ENCODE measurements around the gene SLC19A1.

The SLC19A1 gene

DNA sequence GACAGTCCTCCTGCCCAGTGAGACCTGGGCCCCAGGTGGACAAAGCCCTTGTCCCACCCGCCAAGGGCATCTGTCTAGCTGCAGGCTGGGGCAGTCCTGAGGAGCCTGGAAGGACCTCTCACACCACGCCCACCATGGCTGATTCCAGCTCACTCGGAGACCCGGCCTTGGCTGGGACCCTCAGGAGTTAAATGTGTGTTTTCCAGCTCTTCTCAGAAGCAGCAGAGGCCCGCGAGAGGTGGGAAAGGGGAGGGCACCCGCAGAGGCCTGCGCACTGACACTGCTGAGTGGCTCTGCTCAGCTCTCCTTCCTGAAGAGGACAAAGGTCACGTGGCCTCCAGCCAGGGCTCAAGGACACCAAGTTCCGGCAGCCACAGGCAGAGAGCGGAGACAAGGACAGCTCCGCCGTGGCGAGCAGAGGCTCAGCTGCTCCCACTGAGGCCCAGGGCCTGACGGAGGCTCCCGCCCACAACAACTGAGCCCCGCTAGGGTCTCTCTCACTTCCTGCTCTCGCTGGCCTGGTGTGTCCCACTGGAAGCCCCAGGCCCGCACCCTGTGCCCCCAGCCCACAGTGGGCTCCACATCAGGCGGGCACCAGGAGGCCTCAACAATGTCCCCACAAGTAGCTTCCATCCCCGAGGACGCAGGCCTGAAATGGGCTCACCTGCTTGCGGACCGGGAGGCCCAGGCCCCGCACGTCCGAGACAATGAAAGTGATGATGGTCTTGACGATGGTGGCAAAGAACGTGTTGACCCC, 16.9 kb downstream of the SLC19A1 start:
- H3K4me3 ChIP-seq = no peak overlapping the region

DNA sequence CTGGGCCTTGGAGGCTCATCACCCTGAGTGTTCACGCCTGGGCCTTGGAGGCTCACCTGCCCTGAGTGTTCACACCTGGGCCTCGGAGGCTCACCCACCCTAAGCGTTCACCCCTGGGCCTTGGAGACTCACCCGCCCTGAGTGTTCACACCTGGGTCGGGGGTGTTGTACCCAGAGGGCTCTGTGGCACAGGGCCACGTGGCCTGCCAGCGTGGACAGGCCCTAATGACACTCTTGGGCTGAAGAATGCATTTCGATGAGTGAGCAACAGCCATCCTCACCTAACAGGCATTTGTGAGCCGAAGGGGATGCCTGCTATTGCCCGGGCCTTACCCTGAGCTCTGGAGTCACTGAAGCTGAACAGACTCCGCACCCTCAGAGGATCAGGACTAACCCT, 17.5 kb downstream of the SLC19A1 start:
- H3K27ac ChIP-seq = no peak overlapping the region
- no peak overlapping the region for H3K4me3 ChIP-seq

More for the DNA sequence above, 16.9 kb downstream of the SLC19A1 start:
- no peak overlapping the region for H3K27ac ChIP-seq

DNA sequence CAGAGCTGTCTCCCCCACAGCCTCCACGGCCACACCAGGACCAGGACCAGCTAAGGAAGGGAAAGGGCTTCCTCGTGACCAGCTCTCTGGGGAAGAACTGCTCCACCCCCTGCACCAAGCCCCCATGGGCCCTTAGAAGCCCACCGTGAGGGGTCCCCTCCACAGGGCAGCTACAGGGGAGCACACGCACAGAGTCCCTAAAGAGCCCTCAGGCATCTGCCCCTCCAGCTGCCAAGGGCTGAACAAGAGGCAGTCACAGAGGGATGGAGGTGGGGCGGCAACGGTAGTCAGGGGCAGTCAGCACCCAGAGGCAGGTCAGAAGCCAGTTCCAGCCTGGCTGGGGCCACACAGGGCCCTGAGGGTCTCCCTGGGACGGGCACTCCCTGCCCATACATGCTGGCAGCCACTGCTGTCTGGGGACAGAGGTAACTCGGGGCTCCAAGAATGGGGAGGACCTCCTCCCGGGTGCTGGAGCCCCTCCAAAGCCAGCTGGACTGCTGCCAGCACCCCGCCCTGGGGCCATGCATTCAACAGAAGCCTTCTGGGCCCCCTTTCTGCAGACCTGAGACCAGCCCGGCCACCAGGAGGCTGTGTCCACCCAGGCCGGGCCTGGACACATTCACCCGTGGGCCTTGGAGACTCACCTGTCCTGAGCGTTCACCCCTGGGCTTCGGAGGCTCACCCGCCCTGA, 18.7 kb downstream of the SLC19A1 start:
- no peak overlapping the region for H3K27ac ChIP-seq
- H3K4me3 ChIP-seq = no peak overlapping the region

DNA sequence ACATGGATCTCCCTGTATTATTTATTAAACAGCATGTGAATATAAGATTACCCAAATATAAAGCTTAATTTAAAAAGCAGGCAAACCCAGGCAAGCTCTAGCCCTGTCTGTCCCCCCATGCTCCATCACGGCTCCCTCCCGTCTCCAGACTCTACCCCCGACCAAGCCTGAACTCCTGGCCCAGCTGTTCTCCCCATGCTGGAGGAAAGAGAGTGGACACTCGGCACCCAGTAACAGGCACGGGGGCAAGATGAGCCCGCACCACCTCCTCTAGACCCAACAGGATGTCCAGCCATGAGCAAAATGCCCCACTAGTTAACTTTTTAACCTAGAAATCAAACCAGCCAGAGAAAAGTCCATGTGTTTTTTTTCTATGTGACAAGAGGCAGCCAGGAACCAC, 19.3 kb downstream of the SLC19A1 start:
- H3K4me3 ChIP-seq = no peak overlapping the region
- no peak overlapping the region for H3K27ac ChIP-seq

DNA sequence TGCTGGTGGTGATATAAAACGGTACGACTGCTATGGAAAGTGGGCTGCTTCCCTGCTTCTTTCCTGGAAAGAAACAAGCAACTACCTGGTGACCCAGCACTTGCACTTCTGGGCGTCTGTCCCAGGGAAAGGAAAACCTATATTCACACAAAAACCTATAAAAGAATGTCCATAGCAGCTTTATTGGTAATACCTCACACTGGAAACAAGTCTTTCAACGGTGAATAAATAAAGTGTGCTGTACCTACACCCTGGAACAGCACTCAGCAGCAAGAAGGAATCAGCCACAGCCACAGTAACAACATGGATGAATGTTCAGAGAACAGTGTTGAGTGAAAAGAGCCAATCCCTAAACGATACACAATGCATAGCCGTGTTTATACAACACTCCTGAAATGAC, 19.9 kb downstream of the SLC19A1 start:
- H3K4me3 ChIP-seq = no peak overlapping the region

DNA sequence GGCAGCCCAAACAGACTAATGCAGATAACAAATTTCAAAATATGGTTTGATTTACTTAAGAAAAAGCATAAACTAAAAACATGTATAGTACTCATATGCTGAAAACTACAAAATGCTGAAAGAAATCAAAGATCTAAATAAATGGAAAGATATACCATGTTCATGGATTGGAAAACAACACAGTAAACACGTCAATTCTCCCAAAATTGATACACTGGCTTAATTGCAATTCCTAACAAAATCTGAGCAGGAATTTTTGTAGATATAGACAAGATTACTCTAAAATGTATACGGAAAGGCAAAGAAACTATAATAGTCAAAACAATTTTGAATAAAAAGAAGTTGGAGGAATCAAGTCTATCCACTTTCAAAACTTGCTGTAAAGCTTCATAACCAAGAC, 21.0 kb downstream of the SLC19A1 start:
- Histone ChIP-seq H3K27ac (no peak overlapping the region), H3K4me3 (no peak overlapping the region)

More for the DNA sequence above, 19.9 kb downstream of the SLC19A1 start:
- no peak overlapping the region for H3K27ac ChIP-seq

DNA sequence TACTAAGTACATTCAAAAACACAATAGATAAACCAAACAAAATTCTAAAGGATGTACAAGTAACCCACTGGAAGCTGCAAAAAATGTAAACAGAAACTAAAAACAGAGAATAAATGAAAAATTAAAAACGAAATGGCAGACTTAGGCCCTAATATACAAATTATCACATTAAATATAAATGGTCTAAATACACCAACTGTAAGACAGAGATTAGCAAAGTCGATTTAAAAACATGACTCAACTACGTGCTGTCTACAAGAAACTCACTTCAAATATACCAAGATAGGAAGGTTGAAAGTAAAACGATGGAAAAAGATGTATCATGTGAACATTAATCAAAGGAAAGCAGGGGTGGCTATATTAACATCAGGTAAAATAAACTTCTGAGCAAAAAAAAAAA, 23.1 kb downstream of the SLC19A1 start:
- Histone ChIP-seq H3K27ac (no peak overlapping the region), H3K4me3 (no peak overlapping the region)

DNA sequence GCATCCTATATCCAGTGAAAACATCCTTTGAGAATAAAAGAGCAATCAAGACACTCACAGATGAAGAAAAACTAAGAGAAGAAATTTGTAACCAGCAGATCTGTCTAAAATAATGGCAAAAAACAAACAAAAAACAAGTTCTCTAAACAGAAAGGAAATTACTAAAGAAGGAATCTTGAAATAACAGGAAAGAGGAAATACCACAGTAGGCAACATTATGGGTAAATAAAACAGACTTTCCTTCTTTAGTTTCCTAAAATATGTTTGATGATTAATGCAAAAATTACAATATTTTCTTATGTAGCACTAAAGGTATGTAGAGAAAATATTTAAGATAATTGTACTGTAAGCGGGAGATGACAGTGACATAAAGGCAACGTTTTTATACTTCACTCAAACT, 23.5 kb downstream of the SLC19A1 start:
- no peak overlapping the region for H3K27ac ChIP-seq
- H3K4me3 ChIP-seq = no peak overlapping the region

DNA sequence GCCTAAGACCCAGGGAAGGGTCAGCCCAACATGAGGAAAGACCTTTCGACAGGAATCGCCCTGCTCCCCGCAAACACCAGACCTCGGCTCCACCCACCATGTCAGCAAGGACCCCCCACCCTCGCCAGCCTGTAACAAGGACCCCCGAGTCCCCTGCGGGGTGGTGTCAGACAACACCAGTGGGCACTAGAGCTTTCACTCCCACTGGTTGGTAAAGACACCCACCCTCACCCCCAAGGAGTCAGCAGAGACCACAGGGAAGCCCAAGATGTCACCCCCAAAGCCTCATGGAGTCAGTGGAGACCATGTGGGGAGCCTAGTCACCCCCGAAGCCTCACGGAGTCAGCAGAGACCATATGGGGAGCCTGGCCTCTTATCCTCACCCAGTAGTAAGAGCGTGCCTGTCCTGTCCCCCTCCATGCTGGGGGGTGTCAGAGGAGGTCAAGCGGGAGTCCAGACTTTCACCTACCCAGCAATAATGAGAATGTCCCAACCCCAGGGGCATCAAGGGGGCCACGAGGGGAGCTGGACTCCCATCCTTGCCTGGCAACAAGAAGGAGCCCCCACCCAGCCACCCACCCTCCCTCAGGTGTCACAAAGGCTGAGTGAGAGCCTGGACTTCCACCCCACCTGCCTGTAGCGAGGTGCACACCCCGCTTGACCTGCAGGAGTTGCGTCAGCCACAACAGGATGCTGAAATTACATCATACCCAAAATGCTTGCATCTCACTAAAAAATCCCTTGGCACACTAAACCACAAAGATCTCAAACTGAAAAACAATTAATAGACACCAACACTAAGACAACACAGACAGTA, 24.8 kb downstream of the SLC19A1 start:
- Histone ChIP-seq H3K27ac (peak overlapping the region in 2 of 21 experiments; percentile 18 to 55), H3K4me3 (no peak overlapping the region)

DNA sequence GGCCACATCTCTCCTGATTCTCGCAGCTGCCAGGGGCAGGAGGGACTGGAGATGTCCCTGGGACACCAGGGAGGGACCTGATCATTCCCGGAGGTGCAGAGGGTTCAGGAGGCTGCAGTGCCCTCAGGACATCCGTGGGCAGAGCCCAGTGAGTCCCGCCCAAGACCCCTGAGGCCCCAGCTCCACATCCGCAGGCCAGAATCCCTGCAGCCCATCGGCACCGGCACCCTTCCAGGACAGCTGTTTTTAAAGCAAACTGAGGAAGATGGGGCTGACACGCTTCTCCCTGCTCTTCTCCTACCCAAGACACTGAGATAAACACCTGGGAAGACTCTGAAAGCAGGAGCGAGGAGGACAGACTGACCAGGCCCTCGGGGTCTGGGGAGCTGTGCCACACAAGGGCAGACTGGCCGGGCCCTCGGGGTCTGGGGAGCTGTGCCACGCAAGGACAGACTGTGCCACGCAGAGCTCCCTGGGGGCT, 25.5 kb downstream of the SLC19A1 start:
- peak overlapping the region in 1 of 21 experiments; percentile 55 for H3K27ac ChIP-seq

DNA sequence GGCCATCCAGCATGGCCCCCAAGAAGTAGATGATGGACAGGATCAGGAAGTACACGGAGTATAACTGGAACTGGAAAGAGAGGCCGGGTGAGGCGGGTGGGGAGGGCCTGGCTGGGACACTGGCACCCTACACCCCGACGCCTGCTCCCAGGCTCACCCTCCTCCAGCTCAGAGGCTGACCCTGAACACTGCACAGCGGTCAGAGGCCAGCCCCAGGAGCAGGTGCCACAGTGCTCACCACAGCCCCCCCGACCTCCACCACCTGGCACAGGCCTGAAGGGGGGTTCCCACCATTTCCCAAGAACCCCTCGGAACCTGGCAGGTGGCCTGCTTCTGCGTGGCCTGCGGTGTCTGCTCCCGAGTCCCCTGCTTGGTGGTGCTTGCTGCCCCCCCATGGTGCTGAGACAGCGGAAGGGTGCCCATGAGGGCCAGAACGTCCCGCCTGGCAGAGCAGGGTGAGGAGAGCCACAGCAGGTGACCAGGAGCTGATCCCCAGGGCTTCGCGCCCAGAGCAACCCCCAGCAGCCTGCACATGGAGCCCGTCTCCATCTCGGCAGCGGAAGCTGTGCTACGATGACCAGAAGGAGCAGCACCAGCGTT, 26.1 kb downstream of the SLC19A1 start:
- Histone ChIP-seq H3K27ac (no peak overlapping the region), H3K4me3 (no peak overlapping the region)

More for the DNA sequence above, 25.5 kb downstream of the SLC19A1 start:
- H3K4me3 ChIP-seq = no peak overlapping the region

DNA sequence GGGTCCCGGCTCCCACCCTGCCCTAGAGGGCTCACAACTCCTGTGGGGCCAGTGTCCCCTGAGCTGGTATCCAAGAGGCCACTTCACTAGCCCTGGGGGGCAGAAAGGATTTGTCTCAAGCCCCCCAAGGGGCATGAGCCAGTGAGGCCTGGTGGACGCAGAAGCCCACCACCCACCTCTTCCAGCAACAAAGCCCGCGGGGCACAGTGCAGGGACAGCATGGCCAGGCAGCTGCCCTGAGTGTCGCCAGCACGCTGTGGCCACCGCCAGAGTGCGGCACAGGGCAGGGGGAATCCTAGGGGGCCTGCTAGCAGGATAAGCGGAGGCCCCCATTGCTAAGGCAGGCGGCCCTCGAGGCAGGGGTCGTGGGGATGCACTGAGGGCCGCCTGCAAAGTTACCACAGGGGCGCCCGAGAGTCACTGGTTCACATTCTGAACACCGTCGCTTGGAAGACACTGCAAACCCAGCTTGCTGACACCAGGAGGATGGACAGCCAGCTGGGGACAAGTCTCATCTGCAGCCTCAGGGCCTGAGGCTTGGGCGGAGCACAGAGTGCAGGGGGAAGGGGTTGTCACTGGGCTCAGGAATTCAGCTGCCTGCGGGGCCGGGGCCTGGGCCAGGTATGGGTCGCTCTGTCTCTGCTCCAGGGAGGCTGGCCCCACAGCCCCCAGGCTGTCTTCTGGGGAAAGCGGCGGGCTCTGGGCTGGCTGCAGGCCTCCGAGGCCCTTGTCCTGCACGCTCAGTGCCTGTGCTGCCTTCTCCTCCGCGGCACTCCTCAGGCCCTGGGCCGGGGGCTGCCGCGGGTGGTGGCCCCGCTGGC, 26.8 kb downstream of the SLC19A1 start:
- Histone ChIP-seq H3K27ac (no peak overlapping the region), H3K4me3 (no peak overlapping the region)

DNA sequence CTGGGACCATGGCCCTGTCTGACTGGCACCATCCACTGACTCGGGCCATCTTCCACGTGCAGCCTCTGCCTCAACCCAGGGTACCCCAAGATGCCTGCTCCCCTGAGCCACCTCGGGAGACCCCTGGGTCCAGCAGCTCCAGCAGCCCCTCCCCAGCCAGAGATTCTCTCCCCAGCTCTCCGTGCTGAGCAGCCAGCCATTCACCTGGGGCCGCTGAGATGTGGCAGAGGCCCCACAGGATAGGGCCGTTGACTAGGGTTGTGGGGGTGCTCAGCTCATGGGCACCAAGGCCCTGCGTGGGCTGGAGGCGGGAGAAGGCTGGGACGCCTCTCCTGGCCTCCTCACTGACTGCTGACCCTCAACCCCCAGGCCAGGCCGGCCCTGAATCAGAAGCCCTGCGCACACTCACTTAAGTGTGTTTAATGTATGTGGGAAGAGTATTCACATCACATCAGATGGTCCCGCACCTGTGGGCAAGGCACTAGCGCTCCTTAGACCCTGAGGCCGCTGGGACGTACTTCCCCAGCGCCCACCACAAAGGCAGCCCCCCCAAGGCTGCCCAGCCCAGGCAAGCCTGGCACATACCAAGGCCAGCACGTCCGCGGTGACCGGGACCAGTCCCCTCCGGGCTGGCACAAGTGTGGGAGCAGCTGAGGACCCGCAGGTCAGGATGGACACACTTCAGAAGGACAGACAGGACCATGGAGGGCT, 27.8 kb downstream of the SLC19A1 start:
- no peak overlapping the region for H3K27ac ChIP-seq
- no peak overlapping the region for H3K4me3 ChIP-seq

DNA sequence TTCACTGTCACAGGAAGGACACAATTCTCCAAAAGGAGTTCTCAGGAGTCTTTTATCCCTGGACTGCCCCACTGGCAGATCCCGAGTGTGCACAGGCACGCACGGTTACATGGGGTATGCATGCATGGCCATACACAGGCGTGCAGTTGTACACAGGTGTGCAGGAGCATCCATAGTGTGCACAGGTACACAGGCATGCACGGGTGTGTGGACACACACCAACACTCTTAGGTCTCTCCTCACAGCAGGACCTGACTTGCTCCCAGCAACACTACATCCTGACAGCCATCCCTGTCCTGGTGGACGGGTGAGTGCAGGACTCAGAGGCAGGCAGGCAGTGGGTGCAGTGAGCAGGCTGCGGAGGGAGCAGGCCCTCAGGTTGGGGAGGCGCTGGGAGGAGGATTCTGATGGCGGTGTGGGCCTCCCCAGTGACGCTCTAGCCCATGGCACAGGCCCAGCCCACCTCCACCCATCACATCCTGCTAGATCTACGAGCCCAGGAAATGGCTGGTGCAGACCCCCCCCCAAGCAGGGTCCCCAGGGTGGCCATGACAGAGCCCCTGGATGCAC, 28.4 kb downstream of the SLC19A1 start:
- no peak overlapping the region for H3K4me3 ChIP-seq
- no peak overlapping the region for H3K27ac ChIP-seq

DNA sequence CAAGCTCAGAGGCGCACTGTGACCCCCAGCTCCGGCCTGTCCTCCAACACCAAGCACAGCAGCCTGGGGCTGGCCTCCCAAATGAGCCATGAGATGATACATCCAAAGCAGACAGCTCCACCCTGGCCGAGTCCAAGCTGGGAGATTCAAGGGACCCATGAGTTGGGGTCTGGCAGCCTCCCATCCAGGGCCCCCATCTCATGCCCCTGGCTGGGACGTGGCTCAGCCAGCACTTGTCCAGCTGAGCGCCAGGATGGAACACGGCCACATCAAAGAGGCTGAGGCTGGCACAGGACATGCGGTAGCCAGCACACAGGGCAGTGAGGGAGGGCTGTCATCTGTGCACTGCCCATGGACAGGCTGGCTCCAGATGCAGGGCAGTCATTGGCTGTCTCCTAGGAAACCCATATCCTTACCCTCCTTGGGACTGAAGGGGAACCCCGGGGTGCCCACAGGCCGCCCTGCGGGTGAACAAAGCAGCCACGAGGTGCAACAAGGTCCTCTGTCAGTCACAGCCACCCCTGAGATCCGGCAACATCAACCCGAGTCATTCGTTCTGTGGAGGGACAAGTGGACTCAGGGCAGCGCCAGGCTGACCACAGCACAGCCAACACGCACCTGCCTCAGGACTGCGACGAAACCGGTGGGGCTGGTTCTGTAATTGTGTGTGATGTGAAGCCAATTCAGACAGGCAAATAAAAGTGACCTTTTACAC, 29.1 kb downstream of the SLC19A1 start:
- Histone ChIP-seq H3K27ac (no peak overlapping the region), H3K4me3 (no peak overlapping the region)

DNA sequence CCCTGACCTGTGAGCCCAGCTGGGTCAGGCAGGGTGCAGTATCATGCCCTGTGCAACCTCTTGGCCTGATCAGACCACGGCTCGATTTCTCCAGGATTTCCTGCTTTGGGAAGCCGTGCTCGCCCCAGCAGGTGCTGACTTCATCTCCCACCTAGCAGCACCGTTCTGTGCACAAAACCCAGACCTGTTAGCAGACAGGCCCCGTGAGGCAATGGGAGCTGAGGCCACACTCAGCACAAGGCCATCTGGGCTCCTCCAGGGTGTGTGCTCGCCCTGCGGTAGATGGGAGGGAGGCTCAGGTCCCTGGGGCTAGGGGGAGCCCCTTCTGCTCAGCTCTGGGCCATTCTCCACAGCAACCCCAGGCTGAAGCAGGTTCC, 29.6 kb downstream of the SLC19A1 start:
- no peak overlapping the region for H3K27ac ChIP-seq
- H3K4me3 ChIP-seq = no peak overlapping the region

DNA sequence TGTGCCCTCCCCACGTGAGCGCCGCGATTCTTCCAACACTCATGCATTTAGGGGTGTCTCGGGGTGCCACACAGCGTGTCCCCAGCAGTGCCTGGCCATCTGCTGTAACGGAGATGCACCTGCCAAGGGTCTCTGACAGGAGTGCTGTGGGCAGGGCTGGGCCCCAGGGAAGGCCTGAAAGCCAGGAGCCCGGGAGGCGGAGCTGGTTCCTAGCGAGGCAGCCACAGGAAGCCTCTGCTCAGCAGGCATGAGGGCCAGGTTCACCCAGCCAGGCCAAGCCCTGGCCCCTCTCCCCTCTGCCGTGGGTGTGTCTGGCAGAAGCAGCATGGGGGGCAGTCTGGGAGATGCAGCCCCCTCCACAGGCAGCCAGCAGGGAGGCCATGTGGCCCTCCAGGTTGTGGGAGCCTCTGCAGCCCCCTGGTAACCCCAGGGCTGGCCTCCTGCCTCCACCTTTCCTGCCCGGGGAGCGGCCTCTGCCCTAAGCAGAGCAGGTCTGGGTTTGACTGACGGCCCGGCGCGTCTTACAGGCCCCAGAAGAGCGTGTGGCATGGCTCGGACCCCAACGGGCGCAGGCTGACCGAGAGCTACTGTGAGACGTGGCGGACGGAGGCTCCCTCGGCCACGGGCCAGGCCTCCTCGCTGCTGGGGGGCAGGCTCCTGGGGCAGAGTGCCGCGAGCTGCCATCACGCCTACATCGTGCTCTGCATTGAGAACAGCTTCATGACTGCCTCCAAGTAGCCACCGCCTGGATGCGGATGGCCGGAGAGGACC, 30.4 kb downstream of the SLC19A1 start:
- Histone ChIP-seq H3K4me3 (no peak overlapping the region), H3K27ac (no peak overlapping the region)

Measured in skin epidermis (tissue), 12 donors.